Body of pancreas (tissue), 4 donors: ENCODE data around the gene SLC26A3.

Source experiments
- CTCF ChIP-seq, 7 experiments: fragments of 450-650 bp in 4 of 7; fragments of 200-600 bp in 3 of 7; sonication (generic) in 3 of 7; IDR thresholded peaks; one replicate each; pipeline ENCODE4 v1.5.1; 2016 to 2019; ENCODE audit warnings: antibody characterized with exemption in 7 of 7
- POLR2A ChIP-seq, 3 donors: fragments of 450-650 bp; IDR thresholded peaks; one replicate each; pipeline ENCODE4 v1.6.1; 2016; ENCODE audit warnings: antibody characterized with exemption in 3 of 3, mild to moderate bottlenecking in 2 of 3

- TF ChIP-seq POLR2A (IDR thresholded peaks at IDR 0.05): no peak
- no peak for TF ChIP-seq CTCF (IDR thresholded peaks at IDR 0.05)
These were observed 58.7 kb downstream of the SLC26A3 start for GRCh38 chr7:107744345-107744750.
